Glutamatergic neuron (in vitro differentiated cells): ENCODE data around the gene AHCYL1. TPM values are rescaled to one million over a fixed set of nuclear protein-coding genes. Genes with fewer than 3 reads are reported as not detected.

Source experiments
- DNase-seq: peaks from one replicate; pipeline ENCODE4 v3.0.0; 2022
- H3K27ac Mint-ChIP-seq: one replicate; pipeline ENCODE4 v1.8.0; 2020; ENCODE audit warnings: mild to moderate bottlenecking, mixed read lengths, inconsistent platforms; ENCODE audit not compliant: unreplicated experiment
- H3K27me3 Mint-ChIP-seq: one replicate; pipeline ENCODE4 v1.8.0; 2020; ENCODE audit warnings: mild to moderate bottlenecking, moderate library complexity, mixed read lengths, inconsistent platforms; ENCODE audit not compliant: unreplicated experiment
- H3K36me3 Mint-ChIP-seq: one replicate; pipeline ENCODE4 v1.8.0; 2020; ENCODE audit warnings: mild to moderate bottlenecking, mixed read lengths, inconsistent platforms; ENCODE audit not compliant: unreplicated experiment
- H3K4me1 Mint-ChIP-seq: one replicate; pipeline ENCODE4 v1.8.0; 2020; ENCODE audit warnings: mild to moderate bottlenecking, low read depth, mixed read lengths, inconsistent platforms; ENCODE audit not compliant: unreplicated experiment
- H3K4me3 Mint-ChIP-seq: one replicate; pipeline ENCODE4 v1.8.0; 2020; ENCODE audit warnings: mild to moderate bottlenecking, mixed read lengths, inconsistent platforms; ENCODE audit not compliant: unreplicated experiment
- H3K9me3 Mint-ChIP-seq: one replicate; pipeline ENCODE4 v1.8.0; 2020; ENCODE audit warnings: mild to moderate bottlenecking, moderate library complexity, mixed read lengths, inconsistent platforms; ENCODE audit not compliant: unreplicated experiment
- total RNA-seq: library from RNA; stranded (reverse); fragmentation: NEBNext Ultra II Directional; extraction: Animal tissue kit (Norgen Biotek cat#: 25700); gene quantifications from one replicate; pipeline ENCODE4 v1.2.1, GENCODE V29; 2021; ENCODE audit not compliant: unreplicated experiment
- TF ChIP-seq, protein P1 (sequence below): fragments of 200-600 bp; sonication (generic); IDR thresholded peaks from one replicate; pipeline ENCODE4 v1.5.0; 2021; ENCODE audit not compliant: partially characterized antibody, unreplicated experiment

The AHCYL1 gene
- total RNA-seq, 1 donor from 2014 or later, result 73.8 TPM

- Mint-ChIP-seq H3K9me3 (peaks cover 6% of the 10 kb centered on the region), H3K36me3 (no peaks in the 10 kb centered on the region), H3K27ac (no peak overlapping the region), H3K4me3 (peak overlapping the region; percentile 43), H3K27me3 (peaks cover 5% of the 10 kb centered on the region), H3K4me1 (peaks cover 15% of the 10 kb centered on the region)
- TF ChIP-seq, protein P1, sequence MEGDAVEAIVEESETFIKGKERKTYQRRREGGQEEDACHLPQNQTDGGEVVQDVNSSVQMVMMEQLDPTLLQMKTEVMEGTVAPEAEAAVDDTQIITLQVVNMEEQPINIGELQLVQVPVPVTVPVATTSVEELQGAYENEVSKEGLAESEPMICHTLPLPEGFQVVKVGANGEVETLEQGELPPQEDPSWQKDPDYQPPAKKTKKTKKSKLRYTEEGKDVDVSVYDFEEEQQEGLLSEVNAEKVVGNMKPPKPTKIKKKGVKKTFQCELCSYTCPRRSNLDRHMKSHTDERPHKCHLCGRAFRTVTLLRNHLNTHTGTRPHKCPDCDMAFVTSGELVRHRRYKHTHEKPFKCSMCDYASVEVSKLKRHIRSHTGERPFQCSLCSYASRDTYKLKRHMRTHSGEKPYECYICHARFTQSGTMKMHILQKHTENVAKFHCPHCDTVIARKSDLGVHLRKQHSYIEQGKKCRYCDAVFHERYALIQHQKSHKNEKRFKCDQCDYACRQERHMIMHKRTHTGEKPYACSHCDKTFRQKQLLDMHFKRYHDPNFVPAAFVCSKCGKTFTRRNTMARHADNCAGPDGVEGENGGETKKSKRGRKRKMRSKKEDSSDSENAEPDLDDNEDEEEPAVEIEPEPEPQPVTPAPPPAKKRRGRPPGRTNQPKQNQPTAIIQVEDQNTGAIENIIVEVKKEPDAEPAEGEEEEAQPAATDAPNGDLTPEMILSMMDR, result no peak
- DNase-seq, result no peak
These were observed 5.1 kb downstream of the AHCYL1 start for GRCh38 chr1:109989506-109990301.

DNA sequence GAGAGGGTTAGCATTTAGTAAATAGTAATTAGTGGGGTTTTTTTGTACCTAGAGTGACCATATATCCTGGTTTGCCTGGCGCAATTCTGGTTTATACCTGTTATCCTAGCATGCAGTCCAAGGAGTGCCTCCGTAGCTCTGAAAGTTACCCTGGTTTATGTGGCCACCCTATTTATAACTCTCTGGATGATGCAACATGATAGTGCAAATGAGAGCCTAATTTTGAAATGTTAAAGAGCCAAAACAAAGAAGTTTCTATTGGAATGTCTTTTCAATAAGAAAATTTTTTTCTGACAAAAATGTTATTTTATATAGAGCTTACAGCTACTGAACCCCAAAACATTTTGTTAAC lies 5.7 kb downstream of the AHCYL1 start:
- peaks cover 5% of the 10 kb centered on the region for H3K27me3 Mint-ChIP-seq
- H3K4me3 Mint-ChIP-seq, result no peak overlapping the region
- H3K27ac Mint-ChIP-seq, result no peak overlapping the region

GRCh38 chr1:109991400-109991925 lies 6.9 kb downstream of the AHCYL1 start:
- H3K36me3 Mint-ChIP-seq, result no peaks in the 10 kb centered on the region
- TF ChIP-seq, protein P1, result no peak
- peaks cover 9% of the 10 kb centered on the region for H3K4me1 Mint-ChIP-seq

More for the DNA sequence above, 5.7 kb downstream of the AHCYL1 start:
- Mint-ChIP-seq H3K36me3 (no peaks in the 10 kb centered on the region), H3K4me1 (peaks cover 15% of the 10 kb centered on the region), H3K9me3 (peaks cover 6% of the 10 kb centered on the region)
- TF ChIP-seq, protein P1, result no peak
- no peak for DNase-seq

DNA sequence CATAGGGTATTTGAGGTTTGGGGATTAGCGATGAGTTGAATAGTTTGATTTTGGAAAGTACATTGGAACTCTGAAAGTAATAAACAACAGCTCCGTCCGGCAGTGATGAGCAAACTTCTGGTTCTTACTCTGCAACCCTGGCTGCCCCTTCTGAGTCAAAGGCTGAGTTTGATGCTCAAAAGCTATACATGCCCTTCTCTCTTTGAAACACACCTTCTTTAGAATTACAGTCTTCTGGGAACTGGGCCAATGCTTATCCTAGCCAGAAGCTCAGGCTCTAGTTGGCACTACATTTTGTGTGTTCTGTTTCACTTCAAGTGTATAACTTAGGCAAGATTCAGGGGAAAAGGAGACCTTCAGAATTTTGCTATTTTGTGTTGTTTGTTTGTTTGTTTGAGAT lies 9.3 kb downstream of the AHCYL1 start:
- no peaks in the 10 kb centered on the region for H3K36me3 Mint-ChIP-seq
- H3K27ac Mint-ChIP-seq, result no peak overlapping the region
- peaks cover 4% of the 10 kb centered on the region for H3K4me1 Mint-ChIP-seq

More at GRCh38 chr1:109991400-109991925, 6.9 kb downstream of the AHCYL1 start:
- Mint-ChIP-seq H3K4me3 (no peak overlapping the region), H3K9me3 (peaks cover 2% of the 10 kb centered on the region), H3K27me3 (peaks cover 2% of the 10 kb centered on the region), H3K27ac (no peak overlapping the region)
- no peak for DNase-seq

GRCh38 chr1:109994654-109995053 lies 10.1 kb downstream of the AHCYL1 start:
- DNase-seq, result no peak
- H3K27ac Mint-ChIP-seq, result peak overlapping the region; percentile 64
- no peaks in the 10 kb centered on the region for H3K9me3 Mint-ChIP-seq
- peaks cover 4% of the 10 kb centered on the region for H3K4me1 Mint-ChIP-seq
- TF ChIP-seq, protein P1, result no peak
- peaks cover 2% of the 10 kb centered on the region for H3K27me3 Mint-ChIP-seq
- no peak overlapping the region for H3K4me3 Mint-ChIP-seq
- no peaks in the 10 kb centered on the region for H3K36me3 Mint-ChIP-seq

More for the DNA sequence above, 9.3 kb downstream of the AHCYL1 start:
- Mint-ChIP-seq H3K9me3 (no peaks in the 10 kb centered on the region), H3K4me3 (no peak overlapping the region), H3K27me3 (peaks cover 2% of the 10 kb centered on the region)
- DNase-seq, result no peak
- TF ChIP-seq, protein P1, result no peak
